WTC11 (cell line): Measurements from ENCODE around the gene JAML. TPM values are rescaled to one million over a fixed set of nuclear protein-coding genes. Genes with fewer than 3 reads are reported as not detected.
A peak's percentile ranks its signal among the peaks of the same experiment; 100 is the strongest.

ENCODE experiments used
- ATAC-seq: fragments of 200-7000 bp; cut with Tn5 transposase; 2 replicates; pipeline ENCODE4 v1.10.0; 2021; ENCODE audit warnings: mild to moderate bottlenecking, moderate library complexity
- CTCF ChIA-PET: fragments of 300-600 bp; sonication (Branson Sonifier 250); formaldehyde crosslinking; loops from one replicate; lab custom pipeline; 2021; ENCODE audit warnings: antibody characterized with exemption; lab: Charles Lee
- POLR2A ChIA-PET: fragments of 350-600 bp; sonication (Branson Sonifier 250); formaldehyde crosslinking; loops from one replicate; lab custom pipeline; 2021; ENCODE audit warnings: antibody characterized with exemption; lab: Charles Lee
- DNase-seq: peaks from one replicate; pipeline ENCODE4 v3.0.0; 2021; ENCODE audit warnings: low spot score
- H3K27ac Mint-ChIP-seq: 2 replicates; pipeline ENCODE4 v1.8.0; 2021; ENCODE audit warnings: mixed read lengths
- H3K27me3 Mint-ChIP-seq: 2 replicates; pipeline ENCODE4 v1.8.0; 2021; ENCODE audit warnings: low read depth, mild to moderate bottlenecking, moderate library complexity, mixed read lengths
- H3K36me3 Mint-ChIP-seq: 2 replicates; pipeline ENCODE4 v1.8.0; 2021; ENCODE audit warnings: mixed read lengths
- H3K4me1 Mint-ChIP-seq: 2 replicates; pipeline ENCODE4 v1.8.0; 2022; ENCODE audit warnings: mixed read lengths
- H3K4me3 Mint-ChIP-seq: 2 replicates; pipeline ENCODE4 v1.8.0; 2021; ENCODE audit warnings: mild to moderate bottlenecking, moderate library complexity, mixed read lengths
- H3K9me3 Mint-ChIP-seq: 2 replicates; pipeline ENCODE4 v1.8.0; 2021; ENCODE audit warnings: mixed read lengths
- ATF3 ChIP-seq: sonication (generic); formaldehyde crosslinking; conservative IDR thresholded peaks from 2 replicates; pipeline ENCODE4 v1.8.1; 2022; ENCODE audit warnings: mild to moderate bottlenecking, missing genetic modification reagents
- CREM ChIP-seq: sonication (generic); formaldehyde crosslinking; IDR thresholded peaks from 2 replicates; pipeline ENCODE4 v1.8.1; 2022; ENCODE audit warnings: mild to moderate bottlenecking, missing genetic modification reagents, moderate library complexity
- CTCF ChIP-seq: fragments of 200-600 bp; IDR thresholded peaks from 2 replicates; pipeline ENCODE4 v1.8.0; 2022; ENCODE audit warnings: antibody characterized with exemption
- ELF4 ChIP-seq: sonication (generic); formaldehyde crosslinking; IDR thresholded peaks from 2 replicates; pipeline ENCODE4 v1.8.1; 2022; ENCODE audit warnings: low read depth, mild to moderate bottlenecking, moderate library complexity, missing genetic modification reagents
- ETV6 ChIP-seq: sonication (generic); formaldehyde crosslinking; IDR thresholded peaks from 2 replicates; pipeline ENCODE4 v1.8.1; 2022; ENCODE audit warnings: mild to moderate bottlenecking, missing genetic modification reagents
- FOXK1 ChIP-seq: sonication (generic); formaldehyde crosslinking; IDR thresholded peaks from 2 replicates; pipeline ENCODE4 v1.8.0; 2022; ENCODE audit warnings: mild to moderate bottlenecking, moderate library complexity, missing genetic modification reagents
- GABPB1 ChIP-seq: sonication (generic); formaldehyde crosslinking; IDR thresholded peaks from 2 replicates; pipeline ENCODE4 v1.8.1; 2023; ENCODE audit warnings: mild to moderate bottlenecking, missing genetic modification reagents
- NFATC4 ChIP-seq: fragments of 250-450 bp; sonication (Bioruptor Pico); IDR thresholded peaks from 2 replicates; pipeline ENCODE4 v1.9.0; 2021; ENCODE audit warnings: mild to moderate bottlenecking
- NR3C1 ChIP-seq: sonication (generic); formaldehyde crosslinking; conservative IDR thresholded peaks from 2 replicates; pipeline ENCODE4 v1.8.1; 2023; ENCODE audit warnings: low read depth, mild to moderate bottlenecking, missing genetic modification reagents
- RELA ChIP-seq: sonication (generic); formaldehyde crosslinking; IDR thresholded peaks from 2 replicates; pipeline ENCODE4 v1.8.1; 2022; ENCODE audit warnings: missing genetic modification reagents, mild to moderate bottlenecking, borderline replicate concordance
- RORB ChIP-seq: fragments of 250-450 bp; sonication (Bioruptor Pico); IDR thresholded peaks from 2 replicates; pipeline ENCODE4 v1.9.0; 2021; ENCODE audit warnings: mild to moderate bottlenecking
- USF2 ChIP-seq: sonication (generic); formaldehyde crosslinking; IDR thresholded peaks from 2 replicates; pipeline ENCODE4 v1.8.1; 2023; ENCODE audit warnings: mild to moderate bottlenecking, missing genetic modification reagents, moderate library complexity
- ZMAT4 ChIP-seq: fragments of 250-450 bp; sonication (Bioruptor Pico); IDR thresholded peaks from 2 replicates; pipeline ENCODE4 v1.9.0; 2021; ENCODE audit warnings: mild to moderate bottlenecking
- ZNF219 ChIP-seq: sonication (generic); formaldehyde crosslinking; IDR thresholded peaks from 2 replicates; pipeline ENCODE4 v1.8.0; 2023; ENCODE audit warnings: missing genetic modification reagents, mild to moderate bottlenecking, borderline replicate concordance
- ZNF263 ChIP-seq: sonication (generic); formaldehyde crosslinking; IDR thresholded peaks from 2 replicates; pipeline ENCODE4 v1.8.1; 2022; ENCODE audit warnings: low read depth, mild to moderate bottlenecking, moderate library complexity, missing genetic modification reagents
- total RNA-seq: library from RNA; stranded (reverse); gene quantifications from 3 replicates; pipeline ENCODE4 v1.2.3, GENCODE V29; 2021
- TF ChIP-seq, protein P1 (sequence below): sonication (generic); formaldehyde crosslinking; IDR thresholded peaks from 2 replicates; pipeline ENCODE4 v1.8.1; 2022; ENCODE audit warnings: low read depth, missing genetic modification reagents, borderline replicate concordance
- TF ChIP-seq, protein P2 (sequence below): sonication (generic); formaldehyde crosslinking; conservative IDR thresholded peaks from 2 replicates; pipeline ENCODE4 v1.8.1; 2023; ENCODE audit warnings: mild to moderate bottlenecking, low read depth, missing genetic modification reagents, moderate library complexity

The JAML gene
- total RNA-seq, 1 experiment from 2014 or later = 0.24 TPM

DNA sequence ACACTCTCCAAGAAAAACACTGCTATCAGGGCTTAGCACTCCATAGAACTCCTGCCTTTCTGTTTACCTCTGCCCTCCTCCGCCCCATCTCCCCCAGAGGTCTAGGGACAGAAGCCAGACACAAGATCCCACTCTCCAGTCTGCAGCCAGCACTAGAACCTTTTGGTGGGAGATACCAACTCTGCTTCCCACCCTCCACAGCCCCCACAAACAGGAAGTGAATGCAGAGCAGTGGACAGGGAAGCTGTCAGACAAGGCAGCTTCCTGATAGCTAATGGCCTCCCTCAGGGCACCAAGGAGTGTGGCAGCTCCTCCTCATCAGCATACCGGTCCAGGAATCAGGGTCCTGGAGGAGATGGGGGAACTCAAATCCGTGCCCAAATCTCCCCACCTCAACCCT, 77.3 kb downstream of the JAML start:
- no peak for DNase-seq
- TF ChIP-seq USF2 (no peak), ELF4 (no peak), FOXK1 (CRISPR knock-in tag) (no peak), NR3C1 (no peak), ETV6 (CRISPR knock-in tag) (no peak), NFATC4 (CRISPR knock-in tag) (no peak), ZNF219 (CRISPR knock-in tag) (no peak), RELA (CRISPR knock-in tag) (no peak), ZNF263 (CRISPR knock-in tag) (no peak)
- TF ChIP-seq, protein P1, sequence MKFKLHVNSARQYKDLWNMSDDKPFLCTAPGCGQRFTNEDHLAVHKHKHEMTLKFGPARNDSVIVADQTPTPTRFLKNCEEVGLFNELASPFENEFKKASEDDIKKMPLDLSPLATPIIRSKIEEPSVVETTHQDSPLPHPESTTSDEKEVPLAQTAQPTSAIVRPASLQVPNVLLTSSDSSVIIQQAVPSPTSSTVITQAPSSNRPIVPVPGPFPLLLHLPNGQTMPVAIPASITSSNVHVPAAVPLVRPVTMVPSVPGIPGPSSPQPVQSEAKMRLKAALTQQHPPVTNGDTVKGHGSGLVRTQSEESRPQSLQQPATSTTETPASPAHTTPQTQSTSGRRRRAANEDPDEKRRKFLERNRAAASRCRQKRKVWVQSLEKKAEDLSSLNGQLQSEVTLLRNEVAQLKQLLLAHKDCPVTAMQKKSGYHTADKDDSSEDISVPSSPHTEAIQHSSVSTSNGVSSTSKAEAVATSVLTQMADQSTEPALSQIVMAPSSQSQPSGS (CRISPR knock-in tag) = no peak
- TF ChIP-seq, protein P2, sequence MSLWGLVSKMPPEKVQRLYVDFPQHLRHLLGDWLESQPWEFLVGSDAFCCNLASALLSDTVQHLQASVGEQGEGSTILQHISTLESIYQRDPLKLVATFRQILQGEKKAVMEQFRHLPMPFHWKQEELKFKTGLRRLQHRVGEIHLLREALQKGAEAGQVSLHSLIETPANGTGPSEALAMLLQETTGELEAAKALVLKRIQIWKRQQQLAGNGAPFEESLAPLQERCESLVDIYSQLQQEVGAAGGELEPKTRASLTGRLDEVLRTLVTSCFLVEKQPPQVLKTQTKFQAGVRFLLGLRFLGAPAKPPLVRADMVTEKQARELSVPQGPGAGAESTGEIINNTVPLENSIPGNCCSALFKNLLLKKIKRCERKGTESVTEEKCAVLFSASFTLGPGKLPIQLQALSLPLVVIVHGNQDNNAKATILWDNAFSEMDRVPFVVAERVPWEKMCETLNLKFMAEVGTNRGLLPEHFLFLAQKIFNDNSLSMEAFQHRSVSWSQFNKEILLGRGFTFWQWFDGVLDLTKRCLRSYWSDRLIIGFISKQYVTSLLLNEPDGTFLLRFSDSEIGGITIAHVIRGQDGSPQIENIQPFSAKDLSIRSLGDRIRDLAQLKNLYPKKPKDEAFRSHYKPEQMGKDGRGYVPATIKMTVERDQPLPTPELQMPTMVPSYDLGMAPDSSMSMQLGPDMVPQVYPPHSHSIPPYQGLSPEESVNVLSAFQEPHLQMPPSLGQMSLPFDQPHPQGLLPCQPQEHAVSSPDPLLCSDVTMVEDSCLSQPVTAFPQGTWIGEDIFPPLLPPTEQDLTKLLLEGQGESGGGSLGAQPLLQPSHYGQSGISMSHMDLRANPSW (CRISPR knock-in tag) = no peak
- TF ChIP-seq, all 79 proteins: peak for 0
- Mint-ChIP-seq H3K36me3 (no peaks in the 10 kb centered on the region), H3K4me1 (peaks cover 40% of the 10 kb centered on the region), H3K9me3 (no peaks in the 10 kb centered on the region), H3K4me3 (no peak overlapping the region), H3K27me3 (peaks cover 73% of the 10 kb centered on the region), H3K27ac (no peak overlapping the region)
- no peak for ATAC-seq
- CTCF ChIA-PET = interaction anchor here (0.6 to 9.0 kb wide), 4 partner anchors 10 to 51 kb away, joined by 3 to 153 read pairs (median 5); no protein-coding TSS in a partner anchor
- POLR2A ChIA-PET = no interaction called here

GRCh38 chr11:118146554-118146953, 78.3 kb downstream of the JAML start:
- H3K4me3 Mint-ChIP-seq = peak overlapping the region; percentile 70
- peaks cover 37% of the 10 kb centered on the region for H3K4me1 Mint-ChIP-seq
- DNase-seq = no peak
- CTCF ChIA-PET = interaction anchor here (1.1 to 9.0 kb wide), 7 partner anchors 17 to 149 kb away, joined by 3 to 153 read pairs (median 3); no protein-coding TSS in a partner anchor
- no peaks in the 10 kb centered on the region for H3K36me3 Mint-ChIP-seq
- peaks cover 68% of the 10 kb centered on the region for H3K27me3 Mint-ChIP-seq
- no peak overlapping the region for H3K27ac Mint-ChIP-seq
- POLR2A ChIA-PET = no interaction called here
- no peak for TF ChIP-seq ATF3 (CRISPR knock-in tag)
- TF ChIP-seq CTCF = no peak
- no peak for TF ChIP-seq RORB (CRISPR knock-in tag)
- TF ChIP-seq ZMAT4 = no peak
- no peak for TF ChIP-seq ETV6 (CRISPR knock-in tag)
- TF ChIP-seq, protein P1 (CRISPR knock-in tag) = no peak
- no peak for TF ChIP-seq CREM (CRISPR knock-in tag)
- TF ChIP-seq NR3C1 = no peak
- TF ChIP-seq GABPB1 (CRISPR knock-in tag) = no peak
- TF ChIP-seq, all 79 proteins: peak for 0
- no peak for ATAC-seq
- H3K9me3 Mint-ChIP-seq = no peaks in the 10 kb centered on the region
